HTERT RPE-1 (cell line): ENCODE data around the gene RER1.
"Not testable (repeated sequence)": the region's sequence is repeated elsewhere in the genome, so short reads cannot be mapped to it uniquely, and the experiment has no call there.

ENCODE experiments used
- in situ Hi-C: fragments of 300-500 bp; cut with MboI; formaldehyde crosslinking; loops from 4 replicates; pipeline ENCODE4 v1.14.3; 2020; ENCODE audit warnings: low sequenced_read_pairs

RER1 gene

DNA sequence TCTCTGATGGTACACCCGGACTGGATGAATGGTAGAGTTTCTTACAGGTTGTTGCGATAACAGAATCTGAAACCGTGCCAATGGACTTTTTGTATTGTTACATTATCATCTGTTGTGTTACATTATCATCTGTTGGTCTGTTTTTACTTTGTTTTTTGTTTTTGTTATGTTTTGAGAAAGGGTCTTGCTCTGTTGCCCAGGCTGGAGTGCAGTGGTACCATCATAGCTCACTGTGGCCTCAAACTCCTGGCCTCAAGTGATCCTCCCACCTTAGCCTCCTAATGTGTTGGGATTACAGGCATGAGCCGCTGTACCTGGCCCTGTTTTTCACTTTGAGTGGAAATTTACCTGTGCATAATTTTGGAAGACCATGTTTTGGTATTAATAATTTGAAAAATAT is 30.9 kb downstream of the RER1 start:
- in situ Hi-C loops = no loop called here

DNA sequence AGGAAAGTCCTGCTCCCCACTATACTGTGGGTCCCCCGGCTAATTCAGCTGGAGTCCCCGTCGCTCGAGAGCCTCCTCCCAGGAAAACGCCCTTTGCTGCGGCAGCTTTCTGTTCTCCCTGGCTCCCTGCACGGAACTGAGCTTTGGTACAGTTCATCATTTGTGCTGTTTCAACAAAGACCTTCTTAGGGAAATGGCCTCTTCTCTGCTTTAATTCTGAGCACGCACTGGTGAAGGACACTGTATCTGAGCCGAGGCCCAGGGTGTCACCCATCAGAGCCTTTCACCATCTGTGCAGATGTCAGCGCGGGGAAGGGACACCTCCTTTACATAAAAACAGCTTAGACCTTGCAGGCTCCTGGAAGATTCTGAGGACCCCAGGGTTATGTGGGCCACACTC is 34.3 kb downstream of the RER1 start:
- in situ Hi-C loops = no loop called here

DNA sequence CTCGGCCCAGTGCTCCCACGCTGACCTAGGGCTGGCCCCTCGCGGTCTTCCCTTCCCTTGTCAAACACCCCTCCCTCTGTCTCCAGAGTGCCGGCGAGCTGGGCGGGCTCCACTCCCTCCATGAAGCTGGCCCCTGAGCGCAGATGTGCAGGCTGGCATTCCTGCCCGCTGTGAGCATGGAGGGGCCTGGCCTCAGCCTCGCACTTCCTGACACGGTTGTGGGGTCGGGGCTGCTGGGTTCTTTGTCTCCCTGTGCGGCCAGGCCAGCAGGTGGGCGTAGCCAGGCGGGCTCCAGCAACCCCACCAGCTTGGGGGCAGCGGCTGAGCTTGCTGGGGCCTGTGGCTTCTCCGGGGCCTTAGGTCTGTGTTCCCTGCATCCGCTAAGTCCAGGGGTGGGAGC is 34.9 kb downstream of the RER1 start:
- in situ Hi-C loops = no loop called here

DNA sequence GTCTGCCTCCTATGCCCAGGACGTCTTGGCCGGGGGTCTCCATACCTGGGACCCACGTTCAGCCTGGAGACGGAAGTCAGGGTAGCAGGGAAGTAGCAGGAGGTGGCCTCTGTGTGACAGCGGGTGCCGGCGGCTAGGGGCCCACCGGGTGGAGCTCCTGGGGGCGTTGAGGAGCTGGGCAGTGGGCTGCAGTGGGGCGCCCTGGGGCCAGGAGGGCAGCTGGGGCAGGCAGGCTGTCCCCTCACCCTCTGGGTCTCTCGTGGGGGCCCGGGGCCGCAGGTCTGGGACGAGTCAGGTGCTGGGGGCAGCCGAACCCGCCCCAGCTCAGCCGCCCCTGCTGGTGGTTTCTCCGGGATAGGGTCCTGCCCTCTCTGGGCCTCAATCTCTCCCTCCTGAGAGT is 35.4 kb downstream of the RER1 start:
- in situ Hi-C loops = no loop called here

DNA sequence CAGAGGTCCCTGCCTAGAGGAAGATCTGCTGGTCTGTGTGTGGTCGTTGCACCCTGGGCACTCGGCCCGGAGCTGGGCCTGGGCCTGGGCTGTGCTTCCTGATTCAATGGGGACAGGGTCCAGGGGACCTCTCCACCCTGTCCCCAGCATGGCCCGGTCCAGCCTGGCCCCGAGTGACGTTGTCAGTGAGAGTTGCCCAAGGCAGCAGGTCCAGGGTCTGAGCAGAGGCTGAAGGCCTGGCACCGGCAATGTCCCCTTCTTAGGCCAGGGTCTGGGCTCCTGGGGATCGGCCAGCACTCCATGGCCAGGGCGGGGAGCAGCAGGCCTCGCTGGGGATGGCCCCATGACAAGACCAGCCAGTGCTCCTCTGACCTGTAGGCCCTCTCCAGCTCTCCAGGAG is 36.3 kb downstream of the RER1 start:
- in situ Hi-C loops = no loop called here

DNA sequence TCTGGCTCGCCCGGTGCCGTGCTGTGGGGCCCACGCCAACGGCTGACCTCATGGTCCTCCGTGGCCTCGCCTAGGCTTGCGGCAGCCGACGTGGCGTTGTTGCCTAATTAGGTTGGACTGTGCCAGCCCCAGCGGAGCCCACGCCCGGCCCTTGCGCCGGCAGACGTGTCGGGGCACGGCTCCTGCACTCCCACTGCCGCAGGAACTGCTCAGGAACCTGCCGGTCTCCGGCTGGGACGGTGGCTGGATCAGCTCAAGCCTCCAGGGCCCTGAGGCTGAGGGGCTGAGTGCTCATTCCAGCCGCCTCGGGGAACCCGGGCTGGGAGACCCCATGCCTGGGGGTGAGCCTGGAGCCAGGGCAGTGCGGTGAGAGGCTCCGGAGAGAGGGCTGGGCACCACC is 36.8 kb downstream of the RER1 start:
- in situ Hi-C loops = no loop called here

DNA sequence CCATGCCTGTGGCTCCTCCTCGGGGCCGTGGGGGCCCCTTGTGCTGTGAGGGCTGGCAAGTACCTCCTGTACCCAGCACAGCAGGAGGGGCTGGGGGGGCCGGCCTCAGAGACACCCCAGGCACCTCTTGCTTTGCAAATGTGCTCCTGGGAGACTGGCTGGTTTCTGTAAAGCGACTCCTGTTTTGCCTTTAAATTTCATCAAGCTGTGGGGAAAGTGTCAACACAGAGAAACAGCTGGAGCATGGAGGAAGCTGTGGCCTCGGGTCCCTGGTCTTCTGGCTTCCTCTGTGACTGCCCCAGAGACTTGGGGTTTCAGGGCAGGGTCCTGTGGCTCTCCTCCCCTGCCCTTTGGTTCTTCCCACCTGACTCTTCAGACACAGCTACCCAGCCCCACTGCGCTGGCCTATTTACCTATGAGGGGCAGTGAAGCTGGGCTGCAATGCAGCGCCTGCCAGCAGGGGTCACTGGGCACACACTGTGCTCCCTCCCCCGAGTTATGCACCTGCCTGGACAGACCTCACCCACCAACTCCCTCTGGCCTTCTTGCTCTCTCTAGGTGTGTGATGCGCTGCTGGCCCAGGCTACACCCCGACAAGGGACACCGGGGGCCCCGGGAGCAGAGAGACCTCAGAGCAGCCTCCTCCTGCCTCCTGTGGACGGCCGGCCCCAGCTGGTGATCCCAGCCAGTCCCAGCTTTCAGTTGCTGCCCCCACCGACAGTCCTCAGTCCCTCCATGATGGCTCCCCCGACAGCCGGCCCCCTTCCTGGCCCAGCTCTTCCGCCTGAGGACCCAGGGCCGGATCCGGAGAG is 38.3 kb downstream of the RER1 start:
- in situ Hi-C loops = no loop called here

DNA sequence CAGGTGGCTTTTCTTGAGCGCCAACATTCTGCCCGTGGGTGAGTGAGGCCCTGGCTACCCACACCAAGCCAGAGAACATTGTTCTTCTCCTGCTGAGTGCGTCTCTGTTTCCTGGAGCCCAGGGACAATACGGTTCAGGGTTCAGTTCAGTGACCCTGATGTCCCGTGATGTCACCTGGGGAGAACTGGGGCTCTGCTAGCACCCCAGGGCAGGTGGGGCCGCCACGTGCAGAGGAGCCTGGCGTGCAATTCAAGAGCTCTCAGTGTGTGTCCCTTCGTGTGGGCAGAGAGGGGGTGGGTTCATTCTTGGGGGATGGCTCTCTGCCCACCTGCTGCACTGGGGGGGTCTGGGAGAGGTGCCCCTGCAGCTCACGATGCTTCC is 38.9 kb downstream of the RER1 start:
- in situ Hi-C loops = no loop called here

DNA sequence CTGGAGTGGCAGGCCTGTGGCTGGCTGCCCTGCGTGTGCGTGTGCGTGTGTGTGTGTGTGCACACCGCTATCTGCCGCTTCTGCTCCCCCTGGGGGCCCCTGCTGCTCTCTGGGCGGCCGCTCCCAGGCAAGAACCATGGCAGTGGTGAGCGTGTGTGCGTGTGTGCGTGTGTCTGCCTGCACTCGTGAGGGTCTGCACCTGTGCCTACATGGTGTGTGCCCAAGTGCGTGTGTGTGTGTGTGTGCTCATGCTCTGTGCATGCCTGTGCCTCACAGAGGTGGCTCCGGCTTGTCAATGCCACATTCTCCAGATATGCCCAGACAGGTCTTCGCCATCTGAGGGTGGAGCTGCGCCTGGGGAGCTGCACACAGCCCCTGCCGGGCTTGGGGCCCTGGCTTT is 39.5 kb downstream of the RER1 start:
- in situ Hi-C loops = no loop called here

DNA sequence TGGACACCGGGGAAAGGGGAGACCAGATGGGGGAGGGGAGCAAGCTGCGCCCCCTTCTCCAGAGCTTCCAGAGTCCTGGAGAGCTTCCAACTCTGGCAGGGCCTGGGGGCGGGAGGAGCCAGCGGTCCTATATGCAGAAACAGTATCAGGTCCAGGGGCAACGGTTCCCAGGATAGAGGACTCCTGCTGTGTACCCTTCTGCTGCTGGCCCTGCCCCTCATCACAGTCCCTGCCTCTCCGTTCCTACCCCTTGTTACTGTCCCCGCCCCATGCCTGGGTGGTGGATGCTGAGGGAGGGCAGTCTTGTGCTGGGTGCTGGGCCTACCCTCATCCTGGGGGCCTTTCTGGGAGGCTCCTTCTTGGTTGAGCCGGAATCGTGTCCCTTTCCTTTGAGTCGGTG is 39.9 kb downstream of the RER1 start:
- in situ Hi-C loops = no loop called here

DNA sequence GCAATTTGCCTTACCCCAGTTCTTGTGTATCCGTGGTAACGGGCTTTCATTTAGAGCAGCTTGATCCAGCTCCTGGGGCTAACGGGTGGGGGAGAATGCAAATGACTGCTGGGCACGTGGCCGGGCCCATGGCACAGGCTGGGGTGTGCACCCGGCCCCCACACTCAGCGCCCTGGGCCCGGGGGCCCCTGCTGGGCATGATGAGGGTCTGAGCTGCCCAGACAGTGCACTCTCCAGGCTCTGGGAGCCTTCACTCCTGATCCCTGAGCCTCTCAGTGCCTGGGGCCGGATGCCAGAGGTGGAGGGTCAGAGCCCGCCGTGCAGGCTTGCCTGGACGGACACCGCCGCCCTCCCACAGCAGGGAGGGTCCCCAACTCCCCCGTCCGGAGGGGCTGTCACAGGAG is 40.8 kb downstream of the RER1 start:
- in situ Hi-C loops = no loop called here

DNA sequence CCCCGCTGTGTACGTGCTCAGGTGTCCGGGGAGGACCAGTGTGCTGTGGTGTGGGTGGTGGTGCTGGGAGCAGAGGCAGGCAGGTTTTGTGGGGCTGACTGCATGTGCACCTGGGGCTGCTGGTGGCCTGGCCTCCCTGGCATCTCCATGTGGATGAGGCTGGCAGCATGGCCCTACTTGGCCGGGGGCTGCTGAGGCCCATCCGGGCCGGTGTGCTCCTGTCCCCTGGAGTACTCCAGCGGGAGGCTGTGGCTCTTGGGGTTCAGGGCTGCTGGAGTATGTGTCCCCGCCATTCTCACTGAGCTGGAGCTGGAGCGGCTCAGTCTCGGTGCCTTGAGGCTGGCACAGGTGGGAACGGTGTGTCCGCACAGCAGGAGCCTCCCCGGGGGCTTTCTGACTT is 41.6 kb downstream of the RER1 start:
- in situ Hi-C loops = no loop called here

DNA sequence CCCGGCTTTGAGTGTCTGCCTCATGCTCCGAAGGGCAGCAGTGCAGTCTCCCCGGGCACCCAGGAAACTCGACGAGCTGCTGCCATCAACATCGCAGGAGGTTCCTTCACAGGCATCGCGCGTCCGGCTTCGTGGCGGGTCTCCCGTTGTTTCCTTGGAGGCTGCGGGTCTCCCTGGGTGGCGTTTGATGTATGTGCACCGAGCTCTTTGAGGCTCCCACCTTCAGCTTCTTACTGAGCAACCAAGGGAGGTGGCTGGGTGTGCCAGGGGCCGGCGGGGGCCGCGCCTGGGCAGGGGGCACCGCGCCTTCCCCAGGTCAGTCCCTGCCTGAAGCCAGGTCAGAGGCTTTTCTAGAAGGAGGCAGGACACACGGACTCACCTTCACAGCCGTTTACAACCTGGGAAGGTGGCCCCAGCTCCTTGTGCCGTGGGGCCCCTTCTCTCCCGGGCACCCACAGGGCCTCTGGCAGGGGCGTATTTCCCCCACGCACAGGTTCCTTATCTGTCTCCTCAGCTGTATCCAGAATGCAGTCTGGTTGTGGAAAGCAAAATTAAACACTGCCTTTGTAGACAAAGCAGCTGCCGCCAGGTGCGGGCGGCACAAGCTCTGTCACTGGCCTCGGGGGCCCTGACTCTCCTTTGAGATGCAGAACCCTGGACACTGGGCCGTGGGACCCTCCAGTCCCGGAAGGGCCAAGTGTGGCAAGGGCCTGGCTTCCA is 42.5 kb downstream of the RER1 start:
- in situ Hi-C loops = no loop called here

DNA sequence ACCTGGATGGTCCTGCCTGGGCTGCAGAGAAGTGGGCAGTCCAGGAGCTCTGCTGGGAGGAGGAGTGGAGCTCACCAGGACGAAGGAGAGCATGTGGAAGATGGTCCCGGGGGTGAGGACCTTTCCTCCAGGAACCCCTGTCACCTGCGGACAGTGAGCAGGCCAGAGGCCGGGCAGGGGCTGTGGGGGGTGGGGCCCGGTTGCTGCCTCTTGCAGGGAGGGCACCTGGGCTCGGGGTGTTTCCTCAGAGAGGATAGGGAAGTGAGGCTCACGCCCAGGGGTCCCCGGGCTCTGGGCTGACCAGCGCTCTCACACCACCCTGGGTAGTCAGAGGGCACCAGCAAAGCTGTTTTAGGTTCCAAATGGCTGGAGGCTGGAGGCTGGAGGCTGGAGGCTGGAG is 43.5 kb downstream of the RER1 start:
- in situ Hi-C loops = no loop called here

DNA sequence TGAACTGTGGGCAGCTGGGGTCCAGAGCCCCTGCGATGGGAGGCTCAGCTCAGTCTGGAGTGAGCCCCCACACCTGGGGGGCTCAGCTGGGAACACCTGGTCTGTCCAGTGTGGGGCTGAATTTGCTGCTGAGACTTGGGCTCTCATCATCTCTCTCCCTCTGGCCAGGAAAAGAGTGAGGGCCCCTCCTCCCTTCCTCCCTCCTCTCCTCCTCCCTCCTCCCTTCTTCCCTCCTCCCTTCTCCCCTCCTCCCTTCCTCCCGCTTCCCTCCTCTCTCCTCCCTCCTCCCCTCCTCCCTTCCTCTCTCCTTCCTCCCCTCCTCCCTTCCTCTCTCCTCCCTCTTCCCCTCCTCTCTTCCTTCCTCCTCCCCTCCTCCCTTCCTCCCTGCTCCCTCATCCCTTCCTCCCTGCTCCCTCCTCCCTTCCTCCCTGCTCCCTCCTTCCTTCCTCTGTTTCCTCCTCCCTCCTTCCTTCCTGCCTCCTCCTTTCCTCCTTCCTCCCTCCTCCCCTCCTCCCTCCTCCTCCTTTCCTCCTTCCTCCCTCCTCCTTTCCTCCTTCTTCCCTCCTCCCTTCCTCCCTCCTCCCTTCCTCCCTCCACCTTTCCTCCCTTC is 44.2 kb downstream of the RER1 start:
- in situ Hi-C loops = no loop called here

DNA sequence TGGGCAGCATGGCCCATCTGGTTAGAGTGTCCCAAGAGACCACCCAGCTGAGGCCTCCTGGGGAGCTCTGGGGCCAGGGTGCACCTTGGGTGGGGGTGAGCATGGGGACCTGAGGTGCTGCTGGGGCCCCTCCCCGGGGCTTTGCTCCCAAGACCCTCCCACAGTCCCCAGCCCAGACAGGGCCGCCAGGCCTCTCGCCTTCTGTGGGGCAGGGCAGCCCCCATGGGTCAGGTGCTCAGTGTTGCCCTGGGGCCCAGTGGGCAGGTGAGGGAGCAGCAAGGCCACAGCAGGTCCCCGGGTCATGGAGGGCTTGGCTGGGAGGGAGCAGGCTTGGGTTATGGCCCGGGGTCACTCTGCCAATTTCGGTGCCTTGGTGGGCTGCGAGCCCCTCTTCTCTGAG is 45.2 kb downstream of the RER1 start:
- in situ Hi-C loops = no loop called here

DNA sequence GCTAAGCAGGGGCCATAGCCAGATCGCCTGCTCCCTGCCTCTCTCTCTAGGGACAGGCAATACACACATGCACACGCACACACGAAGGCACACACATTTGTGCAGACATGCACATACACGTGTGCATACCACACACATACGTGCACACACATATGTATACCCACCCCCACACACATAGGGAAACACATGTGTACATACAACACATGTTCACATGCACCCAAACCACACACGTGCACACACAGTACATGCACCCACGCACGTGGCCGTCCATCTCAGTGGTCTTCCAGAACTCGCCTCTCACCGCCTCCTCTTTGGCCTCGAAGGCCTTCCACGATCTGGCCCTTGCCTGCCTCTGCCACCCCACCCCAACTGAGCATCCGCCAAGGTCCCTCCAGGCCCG is 46.0 kb downstream of the RER1 start:
- in situ Hi-C loops = no loop called here

DNA sequence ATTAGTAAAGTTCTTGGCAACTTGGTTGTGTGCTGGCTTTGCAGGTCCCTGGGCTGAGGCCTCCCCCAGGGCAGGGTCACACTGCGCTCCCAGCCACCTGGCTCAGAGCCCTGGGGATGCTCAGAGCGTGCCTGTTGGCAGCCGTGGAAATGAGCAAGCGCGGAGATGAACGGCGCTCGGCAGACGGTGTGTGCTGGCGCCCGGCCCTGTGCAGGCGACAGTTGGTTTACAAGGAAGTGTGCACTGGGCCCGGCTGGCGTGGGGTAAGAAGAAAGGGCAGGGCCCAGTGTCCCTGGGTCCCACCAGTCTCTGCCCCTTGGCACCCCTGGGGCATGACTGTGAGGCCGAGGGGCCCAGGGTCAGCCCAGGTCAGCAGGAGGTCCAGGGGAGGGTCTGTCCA is 46.4 kb downstream of the RER1 start:
- in situ Hi-C loops = no loop called here

DNA sequence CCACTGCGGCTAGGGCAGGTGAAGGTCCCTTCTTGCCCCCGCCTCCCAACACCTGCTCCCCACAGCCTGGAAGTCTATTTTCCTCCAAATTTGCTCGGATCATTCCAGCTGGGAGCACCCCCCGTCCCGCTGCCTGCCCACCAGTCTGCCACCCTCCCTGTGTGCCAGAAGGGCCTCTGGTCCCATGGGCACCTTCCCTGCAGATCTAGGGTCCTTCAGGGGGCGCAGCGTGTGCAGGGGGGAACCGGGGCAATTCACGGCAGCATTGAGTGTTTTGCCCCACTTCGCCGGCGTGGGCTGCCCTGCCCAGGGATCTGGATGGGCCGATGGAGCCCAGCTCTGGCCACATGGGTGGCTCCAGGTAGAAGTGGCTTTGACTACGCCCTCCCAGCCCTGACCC is 47.0 kb downstream of the RER1 start:
- in situ Hi-C loops = no loop called here

DNA sequence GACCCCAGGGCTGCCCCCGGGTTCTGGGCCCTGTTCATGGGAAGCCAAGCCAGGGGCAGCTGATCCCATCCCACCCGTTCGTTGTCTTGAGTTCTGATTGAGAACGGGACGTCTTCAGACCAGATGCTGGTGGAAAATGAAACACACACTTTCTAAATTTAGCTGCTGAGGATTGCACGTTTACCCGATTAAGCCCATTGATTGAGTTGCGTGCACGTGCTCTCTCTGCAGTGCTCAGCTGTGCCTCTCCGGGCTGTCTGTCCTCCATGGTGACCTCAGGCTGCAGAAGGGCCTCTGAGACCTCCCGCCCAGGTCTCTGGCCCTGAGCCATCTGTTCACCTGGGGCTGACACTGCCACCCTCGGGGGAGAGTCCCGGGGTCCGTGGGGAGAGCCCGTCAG is 47.7 kb downstream of the RER1 start:
- in situ Hi-C loops = no loop called here

DNA sequence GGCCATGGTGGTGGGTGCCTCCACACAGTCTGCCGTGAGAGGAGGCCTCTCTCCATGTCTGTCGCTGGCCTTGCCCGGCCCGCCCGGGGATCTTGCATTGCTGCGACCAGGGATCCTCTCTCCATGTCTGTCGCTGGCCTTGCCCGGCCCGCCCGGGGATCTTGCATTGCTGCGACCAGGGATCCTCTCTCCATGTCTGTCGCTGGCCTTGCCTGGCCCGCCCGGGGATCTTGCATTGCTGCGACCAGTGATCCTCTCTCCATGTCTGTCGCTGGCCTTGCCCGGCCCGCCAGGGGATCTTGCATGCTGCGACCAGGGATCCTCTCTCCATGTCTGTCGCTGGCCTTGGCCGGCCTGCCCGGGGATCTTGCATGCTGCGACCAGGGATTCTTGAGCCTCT is 48.7 kb downstream of the RER1 start:
- in situ Hi-C loops = not testable (repeated sequence)

DNA sequence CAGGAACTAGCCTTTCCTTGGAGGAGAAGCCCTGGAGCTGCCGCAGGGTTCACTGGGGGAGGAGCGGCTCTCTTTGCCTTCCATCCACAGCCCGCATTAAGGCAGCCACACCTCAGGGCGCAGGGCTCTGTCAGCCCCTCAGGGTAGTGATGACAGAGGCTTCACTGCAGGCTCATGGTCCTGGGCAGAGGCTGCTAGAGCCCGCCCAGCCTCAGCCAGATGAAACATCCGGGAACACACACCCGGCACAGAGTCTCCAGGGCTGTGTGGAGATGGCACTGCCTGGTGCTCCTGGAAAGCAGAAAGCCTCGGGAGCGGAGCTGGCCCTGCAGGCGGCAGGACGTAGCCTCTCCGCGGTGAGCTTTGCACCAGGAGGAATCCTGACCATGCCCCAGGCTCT is 50.1 kb downstream of the RER1 start:
- in situ Hi-C loops = no loop called here
